Measurements from ENCODE around the gene TBL1XR1.

TBL1XR1 gene

GRCh38 chr3:177056927-177057326 lies 140.4 kb downstream of the TBL1XR1 start:
- Histone ChIP-seq H3K4me3 (ENCODE audit: low read depth, low read length) (no peak overlapping the region), H3K27me3 (no peaks in the 10 kb centered on the region), H3K4me1 (peaks cover 18% of the 10 kb centered on the region), H3K36me3 (peaks cover 8% of the 10 kb centered on the region), H3K9me3 (no peaks in the 10 kb centered on the region)
- DNase-seq = no peak
- no peak for TF ChIP-seq CTCF (IDR thresholded peaks at IDR 0.05; ENCODE audit: low read depth, low read length)

GRCh38 chr3:177055605-177056571 lies 141.4 kb downstream of the TBL1XR1 start:
- Histone ChIP-seq H3K4me3 (ENCODE audit: low read depth, low read length) (no peak overlapping the region), H3K27me3 (no peaks in the 10 kb centered on the region), H3K9me3 (no peaks in the 10 kb centered on the region), H3K4me1 (peaks cover 26% of the 10 kb centered on the region), H3K36me3 (peaks cover 14% of the 10 kb centered on the region)
- TF ChIP-seq CTCF (IDR thresholded peaks at IDR 0.05; ENCODE audit: low read depth, low read length) = no peak
- no peak for DNase-seq

GRCh38 chr3:177053107-177053506 lies 144.2 kb downstream of the TBL1XR1 start:
- Histone ChIP-seq H3K27me3 (no peaks in the 10 kb centered on the region), H3K4me3 (ENCODE audit: low read depth, low read length) (no peak overlapping the region), H3K36me3 (peaks cover 39% of the 10 kb centered on the region), H3K4me1 (peaks cover 25% of the 10 kb centered on the region), H3K9me3 (no peaks in the 10 kb centered on the region)
- no peak for DNase-seq
- TF ChIP-seq CTCF (IDR thresholded peaks at IDR 0.05; ENCODE audit: low read depth, low read length) = no peak

GRCh38 chr3:177051411-177051810 lies 145.9 kb downstream of the TBL1XR1 start:
- H3K27me3 ChIP-seq = no peaks in the 10 kb centered on the region
- H3K36me3 ChIP-seq = peaks cover 56% of the 10 kb centered on the region
- peak overlapping the region; percentile 17; the same call in 1 of the 2 replicates for H3K4me3 ChIP-seq (ENCODE audit: low read depth, low read length)
- peak; percentile 63 for DNase-seq
- H3K4me1 ChIP-seq = peaks cover 22% of the 10 kb centered on the region
- H3K9me3 ChIP-seq = no peaks in the 10 kb centered on the region
- no peak for TF ChIP-seq CTCF (IDR thresholded peaks at IDR 0.05; ENCODE audit: low read depth, low read length)

GRCh38 chr3:177050501-177051237 lies 146.6 kb downstream of the TBL1XR1 start:
- H3K9me3 ChIP-seq = no peaks in the 10 kb centered on the region
- no peak for DNase-seq
- peak; percentile 51 for TF ChIP-seq CTCF (IDR thresholded peaks at IDR 0.05; ENCODE audit: low read depth, low read length)
- H3K36me3 ChIP-seq = peaks cover 63% of the 10 kb centered on the region
- no peaks in the 10 kb centered on the region for H3K27me3 ChIP-seq
- H3K4me1 ChIP-seq = peaks cover 18% of the 10 kb centered on the region
- H3K4me3 ChIP-seq (ENCODE audit: low read depth, low read length) = peak overlapping the region; percentile 17; the same call in 1 of the 2 replicates

Measured in BE2C (cell line).